Type B pancreatic cell (in vitro differentiated cells): ENCODE data around the gene DNMBP. TPM values are rescaled to one million over a fixed set of nuclear protein-coding genes. Genes with fewer than 3 reads are reported as not detected.

ENCODE experiments used
- DNase-seq: peaks from one replicate; pipeline ENCODE4 v3.0.0; 2021; ENCODE audit warnings: mixed read lengths; ENCODE audit not compliant: unreplicated experiment; ENCODE audit errors: extremely low spot score
- H3K27ac Mint-ChIP-seq: 2 replicates; pipeline ENCODE4 v1.8.0; 2021; ENCODE audit warnings: mild to moderate bottlenecking, mixed read lengths
- H3K27me3 Mint-ChIP-seq: 2 replicates; pipeline ENCODE4 v1.8.0; 2021; ENCODE audit warnings: mixed read lengths
- H3K36me3 Mint-ChIP-seq: 2 replicates; pipeline ENCODE4 v1.8.0; 2021; ENCODE audit warnings: mixed read lengths
- H3K4me1 Mint-ChIP-seq: one replicate; pipeline ENCODE4 v1.8.0; 2021; ENCODE audit warnings: mixed read lengths; ENCODE audit not compliant: unreplicated experiment
- H3K4me3 Mint-ChIP-seq: 2 replicates; pipeline ENCODE4 v1.8.0; 2021; ENCODE audit warnings: mild to moderate bottlenecking, mixed read lengths
- H3K9me3 Mint-ChIP-seq: 2 replicates; pipeline ENCODE4 v1.8.0; 2021; ENCODE audit warnings: mixed read lengths
- total RNA-seq: library from RNA; stranded (reverse); gene quantifications from 2 replicates; pipeline ENCODE4 v1.2.1, GENCODE V29; 2021; ENCODE audit warnings: low replicate concordance
- TF ChIP-seq, protein P1 (sequence below): fragments of 200-600 bp; sonication (generic); conservative IDR thresholded peaks from 2 replicates; pipeline ENCODE4 v1.5.0; 2021; ENCODE audit warnings: antibody characterized with exemption, mild to moderate bottlenecking

The DNMBP gene
- total RNA-seq, 1 donor from 2014 or later = 17.7 TPM

DNA sequence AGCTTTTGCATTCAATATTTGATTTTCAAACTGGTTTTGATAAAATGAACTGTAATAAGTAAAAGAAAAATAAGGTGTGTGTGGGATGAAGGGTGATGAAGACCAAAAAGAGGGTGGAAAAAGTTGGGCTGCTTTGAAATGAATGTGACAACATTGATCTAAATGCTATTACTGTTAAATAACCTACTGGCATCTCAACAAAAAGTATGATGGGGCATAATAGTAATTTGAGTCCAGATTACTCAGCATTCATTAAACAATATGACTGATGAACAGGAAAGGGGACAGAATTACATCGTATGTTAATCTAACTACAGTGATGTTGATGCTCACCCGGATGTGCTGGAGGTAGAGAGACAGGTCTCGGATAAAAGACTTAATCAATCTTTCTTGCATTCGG, 115.1 kb downstream of the DNMBP start:
- Mint-ChIP-seq H3K36me3 (peaks cover 46% of the 10 kb centered on the region), H3K4me1 (no peaks in the 10 kb centered on the region), H3K4me3 (no peak overlapping the region)

GRCh38 chr10:99888622-99889021, 121.1 kb downstream of the DNMBP start:
- Mint-ChIP-seq H3K4me3 (no peak overlapping the region), H3K9me3 (no peaks in the 10 kb centered on the region), H3K4me1 (no peaks in the 10 kb centered on the region), H3K27ac (no peak overlapping the region), H3K27me3 (no peaks in the 10 kb centered on the region), H3K36me3 (peaks cover 33% of the 10 kb centered on the region)
- TF ChIP-seq, protein P1, sequence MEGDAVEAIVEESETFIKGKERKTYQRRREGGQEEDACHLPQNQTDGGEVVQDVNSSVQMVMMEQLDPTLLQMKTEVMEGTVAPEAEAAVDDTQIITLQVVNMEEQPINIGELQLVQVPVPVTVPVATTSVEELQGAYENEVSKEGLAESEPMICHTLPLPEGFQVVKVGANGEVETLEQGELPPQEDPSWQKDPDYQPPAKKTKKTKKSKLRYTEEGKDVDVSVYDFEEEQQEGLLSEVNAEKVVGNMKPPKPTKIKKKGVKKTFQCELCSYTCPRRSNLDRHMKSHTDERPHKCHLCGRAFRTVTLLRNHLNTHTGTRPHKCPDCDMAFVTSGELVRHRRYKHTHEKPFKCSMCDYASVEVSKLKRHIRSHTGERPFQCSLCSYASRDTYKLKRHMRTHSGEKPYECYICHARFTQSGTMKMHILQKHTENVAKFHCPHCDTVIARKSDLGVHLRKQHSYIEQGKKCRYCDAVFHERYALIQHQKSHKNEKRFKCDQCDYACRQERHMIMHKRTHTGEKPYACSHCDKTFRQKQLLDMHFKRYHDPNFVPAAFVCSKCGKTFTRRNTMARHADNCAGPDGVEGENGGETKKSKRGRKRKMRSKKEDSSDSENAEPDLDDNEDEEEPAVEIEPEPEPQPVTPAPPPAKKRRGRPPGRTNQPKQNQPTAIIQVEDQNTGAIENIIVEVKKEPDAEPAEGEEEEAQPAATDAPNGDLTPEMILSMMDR = no peak
- no peak for DNase-seq

More for the DNA sequence above, 115.1 kb downstream of the DNMBP start:
- Mint-ChIP-seq H3K27ac (no peak overlapping the region), H3K27me3 (no peaks in the 10 kb centered on the region), H3K9me3 (no peaks in the 10 kb centered on the region)
- TF ChIP-seq, protein P1 = no peak
- no peak for DNase-seq

DNA sequence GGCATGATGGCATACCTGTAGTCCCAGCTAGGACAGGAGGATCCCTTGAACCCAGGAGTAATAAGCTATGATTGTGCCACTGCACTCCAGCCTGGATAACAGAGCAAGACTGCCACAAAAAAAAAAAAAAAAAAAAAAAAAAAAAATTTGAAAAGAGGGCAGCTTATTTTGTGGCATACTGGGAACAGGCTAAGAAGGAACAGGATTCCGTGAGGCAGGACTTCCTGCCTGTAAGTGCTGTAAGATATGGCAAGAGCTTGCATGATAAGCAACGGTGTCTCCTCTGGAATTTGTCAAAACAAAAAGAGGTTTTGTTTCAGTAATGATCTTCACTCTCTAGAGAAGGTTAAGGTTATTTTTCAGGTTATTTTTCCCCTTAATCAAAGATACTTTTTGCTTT, 126.2 kb downstream of the DNMBP start:
- Mint-ChIP-seq H3K9me3 (no peaks in the 10 kb centered on the region), H3K27me3 (no peaks in the 10 kb centered on the region), H3K4me3 (no peak overlapping the region), H3K4me1 (no peaks in the 10 kb centered on the region), H3K27ac (peak overlapping the region; percentile 31), H3K36me3 (peaks cover 36% of the 10 kb centered on the region)
- TF ChIP-seq, protein P1 = no peak
- DNase-seq = no peak

DNA sequence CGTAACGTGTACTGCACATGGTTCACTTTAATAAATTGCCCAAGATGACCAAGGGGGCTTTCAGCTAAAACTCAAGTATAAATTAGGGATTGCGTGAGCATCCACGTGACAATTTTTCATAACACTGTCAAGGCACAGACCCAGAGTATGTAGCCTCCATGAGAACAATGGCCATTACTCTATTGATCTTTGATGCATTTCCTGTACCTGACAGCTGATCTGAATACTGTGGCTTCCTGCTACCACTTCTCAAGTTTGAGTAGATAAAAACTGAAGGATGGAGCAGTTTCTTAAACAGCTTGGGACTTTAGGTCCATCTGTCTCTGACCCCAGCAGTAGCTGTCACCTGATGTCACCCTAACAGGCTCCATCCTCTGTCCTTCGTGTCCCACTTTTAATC, 128.4 kb downstream of the DNMBP start:
- TF ChIP-seq, protein P1 = no peak
- H3K9me3 Mint-ChIP-seq = no peaks in the 10 kb centered on the region
- H3K27me3 Mint-ChIP-seq = no peaks in the 10 kb centered on the region
- no peak overlapping the region for H3K4me3 Mint-ChIP-seq
- no peak overlapping the region for H3K27ac Mint-ChIP-seq
- H3K36me3 Mint-ChIP-seq = peaks cover 41% of the 10 kb centered on the region
- H3K4me1 Mint-ChIP-seq = no peaks in the 10 kb centered on the region
- DNase-seq = no peak

DNA sequence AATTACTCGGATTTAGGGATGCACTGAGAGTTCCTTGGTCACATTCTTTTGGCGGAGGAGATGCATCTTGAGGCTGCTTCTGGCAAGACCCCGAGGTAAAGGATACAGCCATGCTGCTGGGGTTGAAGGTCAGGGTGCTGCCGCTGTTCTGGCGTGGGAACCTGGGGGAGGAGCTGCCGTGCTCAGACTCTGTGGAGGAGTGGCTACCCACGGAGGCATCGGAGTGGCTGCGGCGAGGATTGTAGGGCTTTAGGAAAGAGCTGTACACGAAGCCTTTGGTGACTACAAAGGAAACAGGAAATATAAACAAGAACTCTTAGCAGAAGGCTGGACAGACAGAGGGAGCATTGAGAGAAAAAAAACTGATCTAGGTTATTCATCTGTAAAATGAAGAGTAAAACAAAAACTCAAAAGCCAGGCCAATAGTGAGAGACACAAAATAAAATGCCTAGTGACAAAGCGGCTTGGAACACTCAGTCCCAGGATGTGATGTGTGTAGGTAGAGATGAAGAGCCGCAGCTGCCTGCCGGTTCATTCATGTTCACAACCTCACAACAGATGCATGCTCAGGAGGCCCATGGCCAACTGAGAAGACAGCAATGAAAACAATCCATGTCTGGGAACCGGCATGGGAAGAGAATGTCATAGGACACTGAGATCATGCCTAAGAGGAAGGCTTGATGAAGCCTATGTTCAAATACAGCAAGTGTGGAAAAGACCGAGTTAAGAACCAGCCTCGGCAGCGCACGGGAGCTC, 129.5 kb downstream of the DNMBP start:
- Mint-ChIP-seq H3K27ac (no peak overlapping the region), H3K9me3 (no peaks in the 10 kb centered on the region), H3K36me3 (peaks cover 46% of the 10 kb centered on the region), H3K4me3 (no peak overlapping the region), H3K4me1 (no peaks in the 10 kb centered on the region), H3K27me3 (no peaks in the 10 kb centered on the region)
- TF ChIP-seq, protein P1 = no peak
- DNase-seq = no peak
